AG08396 (cell line): Measurements from ENCODE around the gene SREBF2.

Experiments used
- DNase-seq: peaks from one replicate; pipeline ENCODE4 v3.0.0; 2012; ENCODE audit warnings: low spot score, mixed read lengths

SREBF2 gene

DNA sequence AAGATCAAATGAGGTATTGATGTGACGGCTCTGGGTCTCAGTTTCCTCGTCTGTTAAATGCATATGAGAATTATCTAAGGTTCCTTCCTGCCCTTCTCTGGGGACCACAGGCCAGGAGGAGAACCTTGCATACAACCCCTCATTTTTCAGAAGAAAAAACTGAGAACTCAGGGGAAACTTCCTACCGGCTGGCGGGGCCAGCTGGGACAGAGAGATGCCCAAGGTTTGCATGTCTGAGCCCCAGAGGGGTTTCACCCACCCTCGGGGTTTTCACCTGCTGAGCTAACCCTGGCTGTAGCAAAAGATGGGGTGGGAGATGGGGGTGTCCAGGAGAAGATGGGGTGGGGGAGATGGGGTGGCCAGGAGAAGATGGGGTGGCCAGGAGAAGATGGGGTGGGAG is 89.4 kb downstream of the SREBF2 start:
- no peak for DNase-seq

DNA sequence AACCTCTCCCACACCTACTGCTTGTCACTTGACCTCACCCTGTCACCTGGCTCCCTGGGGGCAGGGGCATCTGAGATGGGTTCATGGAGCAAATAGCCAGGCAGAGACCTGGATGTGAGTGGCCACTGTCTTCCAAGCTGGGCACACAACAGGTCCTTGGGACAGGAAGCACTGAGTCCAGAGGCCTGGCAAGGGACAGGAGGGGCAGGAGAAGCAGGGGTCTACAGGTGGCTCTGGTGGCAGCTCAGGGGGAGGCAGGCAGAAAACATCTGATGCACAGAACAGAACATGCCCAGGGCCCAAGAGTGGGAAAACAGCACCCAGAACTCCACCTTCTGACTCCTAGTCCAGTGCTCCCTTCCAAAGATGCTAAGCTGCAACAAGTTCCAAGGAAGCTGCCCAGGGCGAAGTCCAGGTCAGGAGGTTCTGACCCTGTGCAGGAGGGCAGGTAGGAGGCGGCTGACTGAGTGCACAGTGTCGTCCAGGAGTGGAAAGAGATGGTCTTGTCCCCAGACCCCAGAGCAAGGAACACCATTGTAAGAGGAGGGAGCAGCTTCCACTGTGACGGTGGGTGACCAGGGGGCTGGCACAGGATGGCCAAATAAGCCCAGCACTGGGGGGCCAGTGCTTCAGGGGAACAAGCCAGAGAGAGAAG is 90.2 kb downstream of the SREBF2 start:
- DNase-seq: no peak

DNA sequence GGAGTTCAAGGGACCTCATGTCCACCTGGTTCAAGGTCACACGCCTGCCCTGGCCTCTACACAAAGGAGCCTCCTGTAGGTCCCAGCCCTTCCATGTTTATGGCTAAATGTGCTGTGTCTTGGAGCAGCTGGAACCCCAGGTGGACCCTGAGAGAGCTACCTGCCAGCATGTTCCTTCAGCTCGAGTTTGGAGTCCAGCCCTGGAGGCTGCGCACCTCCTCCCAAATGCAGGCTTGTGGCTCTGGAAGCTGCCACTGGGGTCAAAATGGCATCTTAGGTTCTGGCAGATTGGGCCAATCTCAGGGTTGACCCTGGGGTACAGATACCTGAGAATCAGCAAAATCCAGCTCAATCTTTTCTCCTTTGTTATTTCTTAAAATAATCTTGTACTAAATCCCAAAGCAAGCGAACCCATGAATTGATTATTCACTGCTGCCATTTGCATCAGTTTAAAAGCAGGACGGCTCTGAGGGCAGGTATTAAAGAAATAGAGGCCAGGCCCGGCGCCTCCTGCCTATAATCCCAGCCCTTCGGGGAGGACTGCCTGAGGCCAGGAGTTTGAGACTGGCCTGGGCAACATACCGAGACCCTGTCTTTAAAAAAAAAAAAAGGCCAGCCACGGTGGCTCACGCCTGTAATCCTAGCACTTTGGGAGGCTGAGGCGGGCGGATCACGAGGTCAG is 90.8 kb downstream of the SREBF2 start:
- no peak for DNase-seq

DNA sequence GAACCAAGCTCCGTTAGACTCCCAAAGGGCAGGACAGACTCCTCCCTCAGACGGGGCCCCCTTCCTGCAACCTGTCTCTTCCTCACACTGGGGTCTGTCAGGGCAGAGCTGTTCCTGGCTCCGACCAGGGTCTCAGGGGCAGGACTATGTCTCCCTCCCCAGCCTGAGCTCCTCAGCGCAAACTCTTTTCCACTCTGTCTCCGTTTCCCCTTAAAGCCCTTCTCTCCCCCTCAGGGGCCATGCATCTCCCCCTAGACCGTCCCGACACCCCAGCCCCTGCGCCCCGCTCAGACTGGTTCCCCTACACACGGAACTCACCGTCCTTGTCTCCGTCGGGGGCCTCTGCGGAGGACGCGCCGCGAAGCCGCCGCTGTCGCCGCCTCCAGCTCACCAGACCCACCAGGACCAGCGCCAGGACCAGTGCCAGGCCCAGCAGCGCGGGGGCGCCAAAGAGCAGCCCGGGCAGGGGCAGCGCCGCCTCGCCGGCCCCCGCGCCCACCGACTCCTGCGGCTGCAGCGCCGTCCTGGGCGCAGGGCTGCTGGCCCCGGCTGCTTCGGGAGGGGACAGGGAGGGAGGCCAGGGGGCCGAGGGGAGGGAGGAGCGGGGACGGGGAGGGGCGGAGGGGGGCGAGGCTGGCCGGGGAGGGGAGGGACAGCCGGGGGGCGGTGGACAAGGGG is 93.0 kb downstream of the SREBF2 start:
- peak; percentile 79 for DNase-seq

DNA sequence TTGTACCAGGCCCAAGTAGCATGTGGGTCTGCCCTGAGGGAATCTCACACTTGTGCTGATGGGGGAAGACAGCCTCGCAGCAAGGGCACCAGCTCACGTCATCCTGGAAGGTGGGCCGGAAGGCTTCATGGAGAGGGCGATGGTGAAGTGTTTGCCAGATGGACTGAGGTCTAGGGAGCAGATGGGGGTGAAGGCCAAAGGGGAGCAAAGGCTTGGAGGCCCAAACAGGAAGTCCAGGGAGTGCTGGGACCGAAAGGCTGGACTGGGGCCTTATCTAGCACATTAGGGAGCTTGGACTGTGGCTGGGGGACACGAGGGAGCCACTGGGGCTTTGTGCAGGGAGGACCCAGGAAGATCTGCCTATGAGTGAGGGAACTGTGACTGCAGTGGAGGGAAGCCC is 94.9 kb downstream of the SREBF2 start:
- no peak for DNase-seq

DNA sequence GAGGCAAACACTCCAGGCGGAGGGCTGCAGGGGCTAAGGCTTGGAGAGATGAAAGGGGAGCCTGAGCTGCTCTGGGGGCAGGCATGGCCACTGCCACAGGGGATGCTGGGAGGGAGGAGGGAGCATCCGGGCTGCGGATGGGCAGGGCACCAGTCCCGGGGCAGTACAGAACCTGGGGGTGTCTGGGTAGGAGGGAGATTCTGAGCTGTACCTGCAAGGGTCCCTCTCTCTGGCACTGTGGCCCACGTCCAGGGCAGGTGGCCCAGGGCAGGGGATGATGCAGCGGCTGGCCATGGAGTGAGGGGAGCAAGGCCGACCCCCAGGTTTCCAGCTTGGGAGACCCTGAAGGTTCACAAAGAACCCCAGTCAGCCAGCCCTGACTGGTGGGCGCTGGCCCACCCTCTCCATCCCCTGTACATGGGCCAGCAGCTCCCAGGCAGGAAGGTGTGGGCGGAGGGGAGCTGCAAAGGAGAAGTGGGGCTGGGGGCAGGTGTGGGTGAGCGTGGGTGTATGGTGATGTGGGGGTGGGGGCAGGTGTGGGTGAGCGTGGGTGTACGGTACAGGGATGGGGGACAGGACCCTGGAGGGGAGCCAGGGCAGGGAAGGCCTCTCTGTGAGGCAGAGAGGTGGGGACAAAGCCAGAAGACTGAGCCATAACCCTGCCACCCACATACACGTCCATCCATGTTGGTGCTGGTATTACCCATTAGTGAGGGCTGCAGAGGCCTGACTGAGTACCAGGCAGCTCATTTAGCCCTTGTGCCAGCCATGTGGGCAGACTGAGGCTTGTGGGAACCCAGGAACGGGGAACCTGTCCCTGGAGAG is 95.9 kb downstream of the SREBF2 start:
- no peak for DNase-seq

DNA sequence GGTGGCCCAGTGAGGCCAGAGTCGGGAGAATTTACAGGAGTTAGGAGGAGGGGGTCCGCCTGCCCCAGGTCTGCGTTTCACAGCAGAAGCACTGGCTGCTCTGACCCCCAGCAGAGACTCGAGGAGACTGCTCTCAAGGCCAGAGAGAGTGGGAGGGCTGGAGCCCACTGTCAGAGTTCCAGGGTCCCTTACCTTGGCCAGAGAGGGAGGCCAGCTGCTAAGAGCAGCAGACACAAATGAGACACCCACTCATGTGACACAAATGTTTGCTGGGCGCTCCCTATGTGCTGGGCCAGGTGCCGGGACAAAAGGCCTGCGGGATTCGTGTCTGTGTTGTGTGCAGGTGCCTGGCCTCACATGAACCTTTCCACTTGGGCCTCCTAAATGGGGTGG is 96.5 kb downstream of the SREBF2 start:
- DNase-seq: no peak

DNA sequence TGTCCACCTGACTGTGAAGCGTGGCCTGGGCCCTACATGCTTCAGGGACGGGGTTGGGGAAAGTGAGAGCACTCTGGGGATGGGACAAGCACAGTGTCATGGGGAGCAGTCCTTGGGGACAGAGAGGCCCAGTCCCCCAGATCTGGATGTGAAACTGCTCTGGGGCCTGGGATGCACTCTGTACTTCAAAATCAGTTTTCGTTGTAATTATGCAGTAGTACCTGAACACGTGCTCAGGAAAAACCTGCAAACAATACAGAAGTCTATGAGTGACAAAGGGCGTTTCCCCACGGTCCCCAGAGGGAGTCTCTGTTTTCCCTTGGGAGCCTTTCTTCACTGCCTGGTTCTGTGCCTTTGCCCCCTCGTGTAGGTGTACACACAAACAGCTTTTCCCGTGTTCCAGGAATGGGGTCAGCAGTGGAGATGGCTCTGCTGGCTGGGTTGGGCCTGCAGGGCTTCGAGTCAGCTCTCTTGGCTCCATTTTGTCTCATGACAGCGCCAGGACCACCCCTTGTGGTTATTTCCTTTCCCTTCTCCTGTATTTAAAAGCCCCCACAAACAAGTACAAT is 98.9 kb downstream of the SREBF2 start:
- no peak for DNase-seq

DNA sequence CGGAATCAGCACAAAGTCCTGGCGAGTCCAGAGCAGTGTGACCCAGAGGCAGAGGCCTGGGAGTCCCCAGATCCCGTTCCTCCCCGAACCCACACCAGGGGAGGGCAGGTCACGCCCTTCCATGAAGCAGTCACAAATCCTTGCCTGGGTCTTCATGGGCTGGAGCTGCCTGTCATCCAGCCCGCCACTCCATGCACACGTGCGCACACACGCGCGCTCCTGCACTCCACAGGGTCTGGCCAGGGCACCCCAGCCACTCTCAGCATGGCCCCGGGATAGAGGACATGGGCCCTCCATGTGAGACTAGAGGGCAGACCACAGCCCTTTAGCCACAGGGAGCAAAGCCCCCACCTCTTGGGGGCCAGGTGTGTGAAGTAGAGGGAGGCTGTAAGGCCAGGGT is 99.4 kb downstream of the SREBF2 start:
- DNase-seq: no peak

DNA sequence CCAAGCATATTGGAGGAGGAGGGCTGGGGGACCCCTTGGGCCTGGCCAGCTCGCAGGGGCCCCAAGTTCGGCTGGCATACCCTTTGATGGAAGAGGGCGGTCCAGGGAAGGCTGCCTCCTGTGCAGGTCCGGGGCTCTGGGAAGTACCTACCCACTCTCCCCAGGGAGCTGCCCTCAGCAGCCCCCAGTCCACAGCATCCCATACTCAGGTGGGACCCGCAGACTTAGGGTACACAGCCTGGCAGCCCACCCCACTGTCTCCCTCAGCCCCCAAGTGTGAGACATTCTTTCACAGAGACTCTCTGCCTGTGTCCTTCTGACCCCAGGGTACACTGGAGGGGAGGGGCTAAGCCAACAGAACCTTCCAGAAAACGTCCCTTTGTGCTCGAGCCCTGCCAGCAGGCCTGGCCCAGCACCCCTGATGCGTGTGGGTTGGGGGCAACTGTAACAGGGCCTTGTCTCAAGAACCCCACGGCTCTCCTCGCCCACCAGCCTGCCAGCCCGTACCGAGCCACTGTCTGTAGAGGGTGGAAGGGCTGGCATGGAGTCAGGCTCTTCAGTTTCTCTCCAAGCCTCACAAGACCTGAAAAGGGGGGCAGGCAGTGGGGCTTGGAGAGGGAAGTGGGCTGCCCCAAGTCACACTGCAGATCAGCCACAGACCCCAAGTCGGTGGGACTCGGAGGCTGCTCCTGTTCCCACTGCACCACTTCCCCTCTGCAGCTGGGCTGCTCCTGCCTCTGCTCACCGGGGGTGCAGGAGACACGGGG is 100.7 kb downstream of the SREBF2 start:
- no peak for DNase-seq

DNA sequence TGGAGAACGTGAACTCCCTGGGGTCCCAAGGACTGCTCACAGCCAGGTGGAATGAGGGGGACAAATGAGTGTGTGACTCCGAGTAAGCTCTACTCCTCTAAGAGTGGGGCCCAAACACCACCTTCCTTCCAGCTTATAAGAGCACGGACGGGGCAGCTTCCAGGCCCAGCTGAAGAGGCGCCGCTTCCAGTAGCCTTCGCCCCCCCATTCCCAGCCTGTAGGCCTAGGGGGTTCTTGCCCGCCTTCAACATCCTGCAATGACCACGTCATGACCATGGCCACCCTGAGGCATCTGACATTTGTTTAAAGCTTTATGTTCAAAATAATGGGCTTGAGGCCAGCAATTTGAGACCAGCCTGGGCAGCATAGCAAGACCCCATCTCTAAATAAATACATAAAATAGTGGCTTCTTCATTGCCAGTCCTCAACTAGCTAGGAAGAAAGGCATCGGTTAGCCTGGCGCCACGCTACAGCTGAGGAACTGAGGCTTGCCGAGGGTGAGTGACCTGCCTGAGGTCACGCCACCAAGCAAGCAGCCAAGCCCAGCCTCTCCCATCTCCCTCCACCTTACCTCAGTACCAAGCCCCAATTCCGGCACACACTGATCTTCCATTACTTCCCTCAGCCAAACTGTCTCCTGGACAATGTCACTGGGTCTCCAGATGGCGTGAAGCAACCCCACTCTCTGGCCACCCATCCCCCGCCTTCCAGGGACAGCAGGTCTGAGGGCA is 101.5 kb downstream of the SREBF2 start:
- DNase-seq: no peak

DNA sequence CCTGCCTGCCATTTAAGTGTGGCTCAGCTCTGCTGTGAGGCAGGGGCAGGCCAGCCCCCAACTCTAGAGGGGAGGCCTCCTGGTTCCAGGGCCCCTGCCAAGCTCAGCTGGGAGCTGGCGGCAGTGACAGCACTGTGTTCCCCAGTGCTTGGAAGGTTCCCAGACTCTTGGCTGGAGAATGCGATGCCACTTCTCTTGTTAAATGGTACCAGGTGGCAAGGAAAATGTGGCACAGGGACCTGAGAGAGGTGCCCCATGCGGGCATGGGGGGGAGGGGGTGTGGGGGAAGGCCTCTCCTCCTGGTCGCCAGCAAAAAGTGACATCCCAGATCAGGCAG is 102.1 kb downstream of the SREBF2 start:
- DNase-seq: no peak

DNA sequence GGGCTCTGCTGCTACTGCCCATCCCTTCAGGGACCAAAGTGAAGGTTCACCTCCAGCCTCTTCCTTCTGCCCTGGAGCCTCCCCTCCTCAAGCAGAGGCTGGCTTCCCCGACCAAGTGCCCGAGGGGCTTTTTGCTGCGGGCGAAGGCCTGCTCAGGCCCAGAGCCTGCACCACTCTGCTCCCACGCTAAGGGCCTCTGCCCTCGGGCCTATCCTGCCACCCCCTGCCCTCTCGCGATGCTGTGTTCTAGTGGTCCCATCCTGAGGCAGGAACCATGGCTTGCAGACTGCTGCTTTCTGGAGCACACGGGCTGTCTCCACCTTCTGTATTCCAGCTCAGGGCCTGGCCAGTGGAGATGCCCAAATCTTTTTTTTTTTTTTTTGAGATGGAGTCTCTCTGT is 102.6 kb downstream of the SREBF2 start:
- no peak for DNase-seq

DNA sequence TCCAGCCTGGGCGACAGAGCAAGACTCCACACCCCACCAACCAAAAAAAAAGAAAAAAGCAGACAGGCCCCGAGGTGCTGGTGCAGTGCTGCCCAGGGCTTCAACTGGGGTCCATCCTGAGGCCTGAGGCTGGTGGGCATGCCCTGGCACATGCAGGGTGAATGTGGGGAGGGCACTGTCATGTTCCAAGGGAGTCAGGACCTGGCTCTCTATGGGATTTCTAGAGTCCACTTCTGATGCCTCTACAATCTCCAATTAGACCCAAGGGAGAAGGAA is 103.9 kb downstream of the SREBF2 start:
- no peak for DNase-seq

DNA sequence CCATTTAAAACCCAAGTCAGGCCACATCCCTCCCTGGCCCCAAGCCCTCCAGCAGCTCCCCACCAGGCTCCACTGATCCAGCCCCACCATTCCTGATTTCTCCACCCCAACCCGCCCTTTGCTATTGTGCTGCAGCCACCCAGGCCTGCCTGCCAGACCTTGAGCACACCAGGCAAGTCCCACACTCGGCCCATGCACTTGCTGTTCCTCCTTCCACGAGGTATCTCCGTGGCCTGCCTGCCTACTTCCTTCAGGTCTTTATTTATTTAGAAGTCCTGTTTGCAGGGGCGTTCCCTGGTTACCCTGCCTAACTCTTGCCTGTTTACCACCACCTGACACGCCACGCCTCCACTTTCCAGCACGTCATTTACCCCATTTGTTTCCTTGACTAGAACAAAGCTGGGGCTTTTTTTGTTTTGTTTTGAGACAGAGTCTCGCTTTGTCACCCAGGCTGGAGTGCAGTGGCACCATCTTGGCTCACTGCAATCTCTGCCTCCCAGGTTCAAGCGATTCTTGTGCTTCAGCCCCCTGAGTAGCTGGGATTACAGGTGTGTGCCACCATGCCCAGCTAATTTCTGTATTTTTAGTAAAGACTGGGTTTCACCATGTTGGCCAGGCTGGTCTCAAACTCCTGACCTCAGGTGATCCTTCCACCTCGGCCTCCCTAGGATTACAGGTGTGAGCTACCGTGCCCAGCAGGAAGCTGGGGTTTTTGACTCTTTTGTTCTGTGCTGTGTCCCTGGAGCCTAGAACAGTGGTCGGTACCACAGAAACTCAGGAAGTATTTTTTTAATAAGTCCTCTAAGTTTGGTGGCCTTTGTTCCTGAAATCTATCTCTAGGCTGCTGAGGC is 107.3 kb downstream of the SREBF2 start:
- DNase-seq: no peak

DNA sequence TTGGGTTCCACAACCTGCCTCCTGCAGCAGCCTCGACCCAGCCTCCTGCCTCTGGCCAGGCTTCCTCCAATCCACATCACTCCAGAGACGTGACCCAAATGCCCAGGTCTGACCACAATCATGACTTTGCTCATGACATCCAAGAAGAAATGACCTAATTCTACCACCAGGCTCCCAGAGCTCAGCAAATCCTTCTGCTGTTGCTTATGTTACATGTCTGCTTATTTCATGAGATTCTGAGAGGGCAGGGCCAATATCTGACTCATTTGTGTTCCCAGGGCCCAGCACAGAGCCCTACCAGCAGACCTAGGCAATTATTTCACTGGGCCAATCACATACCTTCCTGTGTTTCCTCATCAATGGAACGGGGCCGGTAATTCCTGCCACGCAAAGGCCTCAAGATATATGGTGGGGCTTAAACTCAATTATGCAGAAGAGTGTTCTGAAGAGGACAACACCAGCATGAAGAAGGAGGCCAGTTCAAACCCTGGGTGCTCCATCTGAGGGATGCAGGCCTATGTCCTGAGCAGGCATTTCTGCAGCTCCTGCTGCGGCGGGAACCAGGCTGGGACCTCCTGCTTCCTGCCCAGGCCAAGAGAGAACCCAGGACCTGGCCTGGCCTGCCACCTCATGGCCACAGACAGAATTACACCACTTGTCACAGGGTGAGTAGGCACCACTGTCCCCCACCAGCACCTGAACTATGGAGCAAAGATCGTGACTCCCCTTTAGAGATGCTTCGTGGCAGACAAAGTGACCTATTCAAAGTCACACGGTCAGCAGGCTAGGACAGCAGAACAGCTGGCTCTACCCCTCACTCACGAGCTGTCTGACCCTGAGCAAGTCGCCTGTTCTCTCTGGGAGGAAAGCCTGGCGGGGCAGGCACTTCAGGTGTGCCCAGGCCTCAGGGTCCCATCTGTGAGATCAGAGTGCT is 108.2 kb downstream of the SREBF2 start:
- peak; percentile 86 for DNase-seq

DNA sequence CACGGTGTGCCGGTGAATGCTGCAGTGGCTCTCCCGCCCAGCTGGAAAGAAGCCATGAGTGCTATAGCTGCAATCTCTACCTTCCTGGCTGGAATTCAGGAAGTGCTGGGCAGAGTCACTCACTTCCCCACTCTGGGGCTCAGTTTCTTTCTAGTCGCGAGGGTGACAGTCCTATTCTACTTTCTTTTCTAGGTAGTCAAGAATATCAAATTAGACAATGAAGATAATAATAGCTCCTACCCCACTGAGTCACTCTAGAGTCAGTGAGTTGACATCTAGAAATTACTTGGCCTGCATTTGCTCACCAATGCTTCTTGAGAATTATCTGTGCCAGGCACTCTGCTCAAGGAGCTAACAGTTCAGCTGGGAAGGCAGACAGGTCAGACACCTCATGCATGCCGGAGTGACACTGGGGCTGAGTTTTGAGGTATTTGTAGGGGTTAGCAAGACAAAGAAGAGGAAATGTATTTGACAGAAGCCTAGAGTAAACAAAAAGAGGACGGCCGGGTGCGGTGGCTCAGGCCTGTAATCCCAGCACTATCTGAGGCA is 110.8 kb downstream of the SREBF2 start:
- DNase-seq: no peak

DNA sequence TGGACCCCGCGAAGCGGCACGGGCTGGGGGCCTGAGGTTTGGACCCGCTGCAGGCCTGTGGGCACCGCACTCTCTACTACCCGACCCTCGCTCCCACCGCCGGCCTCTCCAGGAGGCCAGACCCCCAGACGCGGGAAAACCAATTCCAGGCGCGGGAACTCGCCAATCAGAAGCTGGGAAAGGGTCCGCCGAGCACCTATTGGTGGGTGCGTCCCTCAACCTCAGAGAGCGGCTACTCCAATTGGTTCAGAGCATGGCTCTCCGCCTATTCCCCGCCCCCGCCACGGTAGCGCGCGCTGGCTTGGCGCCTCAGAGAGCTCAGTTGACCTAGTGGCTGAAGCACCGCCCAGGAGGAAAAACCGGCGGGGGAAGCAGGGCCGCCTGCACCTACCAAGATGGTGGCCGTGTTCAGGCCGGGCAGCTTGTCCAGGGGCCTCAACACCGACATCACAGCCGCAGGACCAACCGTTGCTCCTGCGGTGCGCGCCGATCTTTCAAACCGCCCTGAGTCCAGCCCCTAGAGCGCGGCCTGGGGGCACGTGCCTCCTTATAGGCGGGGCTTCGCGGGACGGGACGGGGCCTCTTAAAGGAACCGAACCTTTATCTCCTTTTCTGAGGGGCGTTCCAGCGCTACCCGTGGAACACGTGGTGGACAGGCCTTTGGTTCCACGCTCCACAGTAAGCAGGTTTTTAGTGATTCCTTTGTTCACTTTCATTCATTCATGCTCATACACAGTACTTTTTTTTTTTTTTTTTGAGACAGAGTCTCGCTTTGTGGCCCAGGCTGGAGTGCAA is 113.9 kb downstream of the SREBF2 start, which contains the start of gene CENPM:
CENPM (minus strand) TSS at position 524 of the 795 bp plus-strand sequence; CDS start at position 448, 76 bp downstream.
- peak; percentile 94 for DNase-seq
